GM12873 (cell line): ENCODE results near the gene ASCC3.

Experiments
- TF ChIP-seq, protein P1 (sequence below): IDR thresholded peaks from 2 replicates; pipeline ENCODE4 v1.5.1; 2012; ENCODE audit warnings: low read depth, mild to moderate bottlenecking, moderate library complexity, low read length, control low read depth; ENCODE audit not compliant: insufficient read depth; ENCODE audit errors: missing control alignments

The ASCC3 gene

DNA sequence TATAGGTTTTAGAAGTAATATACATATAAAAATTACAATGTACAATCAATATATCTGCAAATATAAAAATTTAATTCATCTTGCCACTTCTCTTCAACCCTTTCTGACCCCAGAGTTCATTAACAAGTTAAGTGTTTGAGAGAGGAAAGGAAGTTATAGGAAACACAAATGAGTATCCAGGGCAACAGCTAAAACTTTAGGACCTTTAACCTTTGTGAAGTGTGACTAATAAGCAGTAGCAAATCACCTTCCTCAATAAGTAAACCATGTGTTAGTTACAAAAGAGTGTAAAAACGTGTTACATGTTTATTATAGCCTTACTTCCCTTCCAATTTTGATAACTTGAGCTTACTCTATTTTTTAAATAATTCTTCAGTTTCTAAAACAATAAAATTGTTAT lies 343.0 kb downstream of the ASCC3 start:
- TF ChIP-seq, protein P1, sequence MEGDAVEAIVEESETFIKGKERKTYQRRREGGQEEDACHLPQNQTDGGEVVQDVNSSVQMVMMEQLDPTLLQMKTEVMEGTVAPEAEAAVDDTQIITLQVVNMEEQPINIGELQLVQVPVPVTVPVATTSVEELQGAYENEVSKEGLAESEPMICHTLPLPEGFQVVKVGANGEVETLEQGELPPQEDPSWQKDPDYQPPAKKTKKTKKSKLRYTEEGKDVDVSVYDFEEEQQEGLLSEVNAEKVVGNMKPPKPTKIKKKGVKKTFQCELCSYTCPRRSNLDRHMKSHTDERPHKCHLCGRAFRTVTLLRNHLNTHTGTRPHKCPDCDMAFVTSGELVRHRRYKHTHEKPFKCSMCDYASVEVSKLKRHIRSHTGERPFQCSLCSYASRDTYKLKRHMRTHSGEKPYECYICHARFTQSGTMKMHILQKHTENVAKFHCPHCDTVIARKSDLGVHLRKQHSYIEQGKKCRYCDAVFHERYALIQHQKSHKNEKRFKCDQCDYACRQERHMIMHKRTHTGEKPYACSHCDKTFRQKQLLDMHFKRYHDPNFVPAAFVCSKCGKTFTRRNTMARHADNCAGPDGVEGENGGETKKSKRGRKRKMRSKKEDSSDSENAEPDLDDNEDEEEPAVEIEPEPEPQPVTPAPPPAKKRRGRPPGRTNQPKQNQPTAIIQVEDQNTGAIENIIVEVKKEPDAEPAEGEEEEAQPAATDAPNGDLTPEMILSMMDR: no peak

DNA sequence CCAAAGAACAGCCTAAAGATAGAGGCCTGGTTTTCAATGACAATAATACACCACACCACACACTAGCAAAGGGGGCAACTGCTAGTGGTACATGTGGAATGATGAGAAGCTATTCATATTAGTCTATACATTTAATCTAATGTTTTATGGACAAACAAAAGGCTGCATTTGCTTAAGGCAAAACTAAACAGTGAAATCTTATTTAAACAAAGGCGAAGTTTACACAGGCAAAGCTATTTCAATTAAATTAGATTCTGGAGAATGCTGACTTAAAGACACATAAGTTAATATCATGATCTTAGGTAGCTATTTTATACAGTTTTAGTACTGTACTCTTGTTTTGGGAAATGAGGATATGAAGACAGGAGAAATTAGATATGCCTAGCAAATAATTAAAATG lies 362.5 kb downstream of the ASCC3 start:
- TF ChIP-seq, protein P1: no peak

DNA sequence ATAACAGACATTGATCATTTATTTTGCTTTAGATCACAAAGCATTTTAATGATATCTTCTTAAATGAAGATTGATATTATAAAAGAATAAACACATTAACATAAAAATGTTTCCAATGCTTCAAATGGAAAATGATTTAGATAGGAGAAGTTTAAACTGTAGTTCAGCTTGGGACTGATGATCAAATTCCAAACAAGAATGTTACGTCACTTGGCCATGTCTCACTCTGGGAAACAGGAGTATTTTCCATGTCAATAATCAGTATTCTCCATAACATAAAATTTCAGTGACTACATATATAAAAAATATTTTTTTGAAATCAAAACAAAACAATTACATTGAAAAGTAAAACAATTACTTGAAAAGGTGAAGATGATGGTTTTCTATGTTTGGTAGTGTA lies 363.5 kb downstream of the ASCC3 start:
- TF ChIP-seq, protein P1: no peak

DNA sequence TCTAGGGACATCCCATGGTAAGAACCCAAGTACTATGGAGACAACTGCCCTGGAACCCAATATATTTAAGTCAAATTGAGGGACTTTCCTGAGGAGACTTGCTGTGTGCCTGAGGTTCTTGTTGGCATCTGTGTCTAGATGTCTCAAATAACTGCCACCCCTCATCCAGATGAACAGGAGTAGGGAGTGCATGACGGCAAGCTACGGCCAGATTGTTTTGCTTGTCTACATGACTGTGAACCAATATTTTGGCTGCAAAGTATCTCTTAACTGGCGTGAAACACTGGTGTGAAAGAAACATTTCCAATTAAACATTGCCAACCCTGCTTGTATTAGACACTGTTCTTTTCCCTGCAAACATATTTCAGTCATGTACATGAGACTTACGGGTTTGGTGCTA lies 364.0 kb downstream of the ASCC3 start:
- TF ChIP-seq, protein P1: no peak

DNA sequence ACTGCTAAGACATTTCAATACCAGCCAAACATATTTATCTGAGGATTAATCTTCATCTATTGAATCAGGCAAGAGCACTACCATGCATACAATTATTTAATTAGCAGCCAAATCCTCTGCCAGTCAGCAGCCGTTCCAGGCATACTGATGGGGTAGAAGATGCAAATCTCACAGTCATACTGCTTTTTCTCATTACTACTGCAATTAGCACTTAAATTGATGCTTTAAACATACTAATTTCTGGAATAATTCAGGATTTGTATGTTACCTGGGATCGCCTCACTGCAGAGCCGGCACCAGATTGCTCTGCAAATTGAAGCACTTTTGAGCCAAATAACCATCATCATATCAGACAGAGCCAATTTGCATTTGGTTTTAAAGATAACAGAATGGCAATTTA lies 366.5 kb downstream of the ASCC3 start:
- TF ChIP-seq, protein P1: no peak

DNA sequence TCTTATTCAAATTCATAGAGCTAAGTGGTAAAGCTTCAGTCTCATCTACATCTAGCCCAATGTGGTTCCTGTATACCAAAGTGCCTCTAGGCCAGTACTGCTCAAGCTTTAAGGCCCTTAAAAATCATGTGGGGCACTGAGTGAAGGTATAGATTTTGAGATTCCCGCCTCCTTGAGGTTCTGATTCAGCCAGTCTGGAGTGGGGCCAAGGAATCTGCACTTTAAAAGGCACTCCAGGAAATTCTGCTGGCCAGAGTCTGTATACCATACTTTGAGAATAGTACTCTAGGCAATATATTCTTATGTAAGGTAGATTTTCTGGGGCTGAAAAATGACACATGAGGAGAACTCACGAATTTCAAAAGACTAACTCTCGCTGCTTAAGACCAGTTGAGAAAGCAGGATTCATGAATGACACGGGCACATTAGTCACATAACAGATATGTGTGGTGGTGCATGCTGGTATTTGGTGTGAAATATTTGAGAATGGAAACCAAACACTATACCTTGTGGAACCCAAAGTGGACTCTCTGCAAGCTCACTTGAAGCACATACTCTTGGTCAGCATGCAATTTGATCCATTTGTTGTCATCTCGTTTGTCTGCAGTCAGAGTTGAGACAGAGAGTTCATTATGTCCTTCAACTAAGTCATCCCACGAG lies 368.8 kb downstream of the ASCC3 start:
- TF ChIP-seq, protein P1: no peak

DNA sequence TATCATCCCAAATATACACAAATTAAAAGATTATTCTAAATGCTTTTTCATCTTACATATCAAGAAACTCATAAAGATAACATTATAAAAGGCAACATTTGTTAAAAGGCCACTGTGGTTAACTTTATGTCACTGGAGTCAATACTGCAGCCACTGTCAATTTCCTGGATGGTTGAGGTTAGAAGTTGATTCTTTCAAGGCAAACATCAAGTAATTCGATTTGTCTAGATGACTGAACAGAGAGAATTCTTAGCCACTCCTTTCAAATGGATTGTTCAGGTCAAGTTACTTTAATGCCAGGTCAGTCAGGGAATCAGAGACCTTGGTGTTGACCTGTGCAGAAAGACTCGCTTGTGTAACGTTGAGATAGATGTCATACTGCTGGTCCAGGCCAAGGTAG lies 372.0 kb downstream of the ASCC3 start:
- TF ChIP-seq, protein P1: no peak
